Activated CD4-positive, alpha-beta T cell treated with anti-CD3 and anti-CD28 coated beads for 4 hours (primary cell): ENCODE data around the gene ZSCAN20.

Experiments
- DNase-seq, 2 donors: peaks; one replicate each; pipeline ENCODE4 v3.0.0-alpha.2; 2020

ZSCAN20 gene

GRCh38 chr1:33445108-33445507 lies 27.3 kb upstream of the ZSCAN20 start:
- no peak for DNase-seq

- no peak for DNase-seq
These were observed 25.9 kb upstream of the ZSCAN20 start for GRCh38 chr1:33446590-33446989.

DNA sequence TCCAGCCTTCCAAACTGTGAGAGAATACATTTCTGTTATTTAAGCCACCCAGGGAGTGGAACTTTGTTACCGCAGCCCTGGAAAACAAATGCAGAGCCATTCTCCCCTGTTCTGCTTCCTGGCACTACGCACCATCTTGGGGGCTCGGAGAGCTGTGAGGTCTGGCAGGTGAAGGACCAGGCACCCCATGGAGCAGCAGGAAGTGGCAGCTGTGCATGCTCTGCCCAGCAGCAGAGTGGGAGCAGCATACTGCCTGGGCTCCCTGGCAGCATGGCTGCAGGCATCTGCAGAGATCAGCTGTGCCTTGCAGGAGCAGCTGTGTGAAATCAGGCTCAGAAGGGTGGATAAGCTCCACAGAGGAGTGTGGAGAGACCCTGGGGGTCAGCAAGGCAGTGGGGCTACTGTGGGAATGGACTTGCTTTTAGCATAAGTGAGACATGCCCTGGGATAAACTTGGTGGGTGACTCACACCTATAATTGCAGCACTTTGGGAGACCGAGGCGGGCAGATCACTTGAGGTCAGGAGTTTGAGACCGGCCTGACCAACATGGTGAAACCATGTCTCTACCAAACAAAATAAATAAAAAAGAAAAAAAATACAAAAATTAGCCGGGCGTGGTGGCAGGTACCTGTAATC lies 17.7 kb upstream of the ZSCAN20 start:
- DNase-seq: no peak

DNA sequence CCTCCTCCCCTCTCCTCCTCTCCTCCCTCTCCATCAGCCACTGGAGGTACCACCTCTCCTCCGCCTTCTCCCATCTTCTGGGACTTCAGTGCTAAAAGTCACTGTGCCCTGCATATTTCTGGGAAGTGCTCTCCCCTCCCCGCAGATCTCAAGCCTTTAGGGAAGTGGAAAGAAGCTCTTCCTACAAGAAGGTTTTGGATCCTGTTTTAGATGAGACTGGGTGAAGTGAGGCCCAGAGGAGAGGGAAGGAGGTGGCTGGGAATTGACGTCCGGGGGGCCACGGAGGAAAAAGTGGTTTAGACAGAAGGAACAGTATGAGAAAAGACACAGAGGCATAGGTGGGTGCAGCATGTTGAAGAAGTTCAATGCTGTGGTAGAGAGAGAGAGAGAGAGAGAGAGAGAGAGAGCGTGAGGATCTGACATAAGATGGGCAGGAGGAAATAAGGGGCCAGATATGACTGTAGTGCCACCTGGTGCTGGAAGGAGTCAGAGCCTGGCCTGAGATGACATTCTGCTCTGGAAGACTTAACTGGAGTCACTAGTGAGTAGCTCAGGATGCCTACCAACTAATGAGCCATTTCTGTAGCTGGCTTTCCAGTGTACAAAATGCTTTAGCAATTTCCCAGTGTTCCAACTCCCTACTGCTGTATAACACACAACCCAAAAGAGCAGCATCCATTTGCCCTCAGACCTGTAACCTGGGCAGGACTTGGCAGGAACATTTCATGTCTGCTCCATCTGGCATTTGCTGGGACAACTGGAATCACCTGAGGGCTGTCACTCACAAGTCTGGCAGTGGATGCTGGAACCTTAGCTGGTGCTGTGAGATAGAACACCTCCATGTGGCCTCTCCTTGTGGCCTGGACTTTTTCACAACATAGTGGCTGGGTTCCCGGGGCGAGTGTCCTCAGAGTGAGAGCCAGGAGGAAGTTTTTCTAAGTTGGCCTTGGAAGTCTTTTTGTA lies 16.6 kb upstream of the ZSCAN20 start:
- peak; percentile 7 to 21 for DNase-seq

- no peak for DNase-seq
These were observed 16.0 kb upstream of the ZSCAN20 start for GRCh38 chr1:33456502-33456886.

DNA sequence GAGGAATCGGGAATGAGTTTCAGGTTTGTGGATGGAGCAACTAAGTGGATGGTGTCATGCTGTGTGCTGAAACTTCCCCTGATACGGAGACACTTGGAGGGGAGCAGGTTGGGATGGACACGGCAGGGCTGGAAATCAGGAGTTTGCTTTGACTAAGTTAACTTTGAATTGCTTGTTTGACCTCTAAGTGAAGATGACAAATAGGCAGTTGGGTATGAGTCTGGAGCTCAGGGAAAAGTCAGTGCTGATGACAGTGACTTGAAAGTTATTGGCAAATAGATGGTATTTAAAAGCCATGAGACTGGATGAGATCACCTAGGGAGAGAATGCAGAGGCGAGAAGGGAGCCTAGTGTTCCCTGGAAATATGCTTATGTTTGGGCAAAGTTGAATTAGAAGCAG lies 12.8 kb upstream of the ZSCAN20 start:
- no peak for DNase-seq

DNA sequence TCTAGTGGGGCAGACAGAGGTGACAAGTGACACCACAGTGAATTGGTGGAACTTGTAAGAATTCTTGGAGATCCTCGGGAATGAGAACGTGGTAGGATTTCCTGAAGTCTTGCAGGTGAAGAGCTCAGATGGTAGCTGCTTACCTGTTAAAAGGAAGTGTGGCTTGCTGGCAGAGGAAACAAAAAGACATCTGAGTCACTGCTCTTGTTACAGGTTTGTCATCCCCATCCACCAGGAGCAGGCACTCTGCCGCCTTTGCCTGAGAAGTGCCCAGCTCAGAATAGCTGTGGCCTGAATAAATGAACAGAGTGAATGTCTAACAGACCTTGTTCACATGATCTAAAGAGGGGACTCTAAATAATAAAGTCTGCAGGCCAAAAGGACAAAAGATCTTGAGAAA lies 12.3 kb upstream of the ZSCAN20 start:
- no peak for DNase-seq

- DNase-seq: no peak
These were observed 11.4 kb upstream of the ZSCAN20 start for GRCh38 chr1:33460947-33461629.

- no peak for DNase-seq
These were observed 9.9 kb upstream of the ZSCAN20 start for GRCh38 chr1:33462405-33463164.

DNA sequence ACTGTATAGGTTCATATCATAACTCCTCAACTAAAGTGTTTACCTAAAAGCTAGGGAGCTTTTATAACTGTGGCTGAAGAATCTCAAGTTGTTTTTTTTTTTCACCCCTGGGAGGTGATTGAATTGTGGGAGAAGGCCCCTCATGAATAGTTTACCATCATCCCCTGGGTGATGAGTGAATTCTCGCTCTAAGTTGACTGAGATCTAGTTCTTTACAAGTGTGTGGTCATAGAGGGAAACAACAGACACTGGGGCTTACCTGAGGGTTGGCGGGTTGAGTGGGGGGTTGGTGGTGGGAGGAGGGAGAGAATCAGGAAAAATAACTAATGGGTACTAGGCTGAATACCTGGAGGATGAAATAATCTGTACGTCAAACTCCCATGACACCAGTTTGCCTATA lies 7.9 kb upstream of the ZSCAN20 start:
- no peak for DNase-seq

- no peak for DNase-seq
These were observed 7.1 kb upstream of the ZSCAN20 start for GRCh38 chr1:33465316-33465715.

GRCh38 chr1:33466159-33466558 lies 6.3 kb upstream of the ZSCAN20 start:
- no peak for DNase-seq

- DNase-seq: no peak
These were observed 4.4 kb upstream of the ZSCAN20 start for GRCh38 chr1:33468011-33468410.

GRCh38 chr1:33468531-33468930 lies 3.9 kb upstream of the ZSCAN20 start:
- DNase-seq: no peak

DNA sequence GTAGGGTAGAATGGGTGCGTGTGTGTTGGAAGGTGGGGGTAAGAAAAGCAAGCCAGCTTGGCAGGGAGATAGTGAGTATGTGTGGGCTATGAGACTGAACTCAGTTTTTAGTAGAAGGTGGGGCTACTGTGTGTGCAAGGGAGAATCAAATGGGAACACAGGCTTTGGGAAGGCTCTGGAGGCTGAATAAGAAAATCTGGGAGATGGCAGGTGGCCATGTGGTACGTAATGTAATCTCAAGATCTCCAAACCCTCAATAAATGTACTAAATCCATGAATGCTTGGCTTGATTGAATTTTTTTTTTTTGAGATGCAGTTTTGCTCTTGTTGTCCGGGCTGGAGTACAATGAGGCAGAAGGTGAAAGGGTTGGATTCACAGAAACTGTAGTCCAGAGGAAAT lies 3.5 kb upstream of the ZSCAN20 start:
- no peak for DNase-seq

DNA sequence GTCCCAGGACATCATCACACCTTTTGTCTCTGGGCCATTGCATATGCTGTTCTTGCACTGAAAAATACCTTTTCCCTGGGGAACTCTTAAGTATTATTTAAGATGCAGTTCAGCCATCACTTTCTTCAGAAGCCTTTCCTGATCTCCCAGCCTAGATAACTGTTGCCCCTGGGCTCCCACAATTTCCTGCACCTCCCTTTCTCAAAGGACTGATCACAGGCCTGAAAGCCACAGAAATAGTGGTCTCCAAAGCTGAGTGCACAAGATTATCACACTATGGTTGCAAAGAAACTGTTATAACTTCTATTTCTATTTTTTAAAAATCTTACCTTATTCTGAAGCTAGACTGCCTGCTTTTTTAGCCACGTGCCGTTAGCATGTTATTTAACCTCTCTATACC lies 2.8 kb upstream of the ZSCAN20 start:
- DNase-seq: no peak

DNA sequence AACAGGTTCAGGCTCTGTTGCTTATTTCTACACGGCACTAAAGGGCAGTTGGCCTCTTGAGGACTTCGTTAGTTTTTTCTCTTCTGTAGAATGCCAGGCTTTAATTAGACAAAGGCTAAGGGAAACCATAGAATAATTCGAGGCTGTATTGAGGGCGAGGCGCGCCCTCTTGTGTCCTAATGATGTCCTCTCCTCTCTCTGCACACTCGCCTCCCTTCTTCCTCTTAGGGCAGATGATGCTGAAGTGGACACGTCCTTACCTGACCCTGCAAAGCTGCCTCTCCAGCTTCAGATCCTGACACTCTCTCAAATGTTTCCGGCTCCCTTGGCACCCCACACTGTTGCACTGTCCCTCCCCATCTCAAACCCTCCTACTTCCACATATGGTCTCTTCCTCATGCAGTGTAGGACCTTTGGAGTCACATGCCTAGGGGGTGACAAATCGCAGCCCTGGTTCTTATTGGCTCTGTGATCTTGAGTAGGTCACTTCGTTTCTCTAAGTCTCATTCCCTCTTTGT lies 1.9 kb upstream of the ZSCAN20 start:
- peak; percentile 41 to 49 for DNase-seq

- DNase-seq: no peak
These were observed 1.0 kb upstream of the ZSCAN20 start for GRCh38 chr1:33471416-33471815.

GRCh38 chr1:33473900-33474299 lies 1.5 kb downstream of the ZSCAN20 start:
- no peak for DNase-seq

- DNase-seq: no peak
These were observed 5.0 kb downstream of the ZSCAN20 start for GRCh38 chr1:33477451-33477850.

GRCh38 chr1:33482412-33482811 lies 10.0 kb downstream of the ZSCAN20 start:
- no peak for DNase-seq

DNA sequence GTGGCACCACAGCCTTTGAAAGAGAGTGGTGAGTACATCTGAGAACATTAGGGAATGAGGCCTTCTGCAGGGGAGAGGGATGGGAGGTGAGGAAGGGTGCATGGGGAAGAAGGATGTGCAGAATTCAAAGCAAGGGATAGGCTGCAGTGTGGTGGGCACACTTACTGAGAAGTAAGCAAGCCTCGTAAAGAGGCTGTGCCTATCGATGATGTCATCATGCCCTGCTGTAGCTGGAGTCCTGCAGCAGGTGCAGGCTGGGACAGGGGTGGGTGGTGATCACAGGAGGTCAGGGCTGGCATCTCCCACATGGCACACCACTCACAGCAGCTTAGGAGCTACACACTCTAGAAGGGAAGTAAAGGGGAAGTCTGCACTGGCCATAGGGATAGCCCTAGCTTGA lies 16.2 kb downstream of the ZSCAN20 start:
- no peak for DNase-seq

DNA sequence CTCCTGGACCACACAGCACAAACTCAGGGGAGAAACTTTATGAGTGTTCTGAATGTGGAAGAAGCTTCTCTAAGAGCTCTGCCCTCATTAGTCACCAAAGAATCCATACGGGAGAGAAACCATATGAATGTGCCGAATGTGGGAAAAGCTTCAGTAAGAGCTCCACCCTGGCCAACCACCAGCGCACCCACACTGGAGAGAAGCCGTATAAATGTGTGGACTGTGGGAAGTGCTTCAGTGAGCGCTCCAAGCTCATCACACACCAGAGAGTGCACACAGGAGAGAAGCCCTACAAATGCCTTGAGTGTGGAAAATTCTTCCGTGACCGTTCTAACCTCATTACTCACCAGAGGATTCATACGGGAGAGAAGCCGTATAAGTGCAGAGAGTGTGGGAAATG lies 22.5 kb downstream of the ZSCAN20 start:
- no peak for DNase-seq
